ENCODE results near the gene HES5. TPM values are rescaled to one million over a fixed set of nuclear protein-coding genes. Genes with fewer than 3 reads are reported as not detected.

Gene HES5
- total and polyA plus RNA-seq, 2 of the 13 experiments (the other 11 are each of a cell fraction or from before 2014, with no cell fraction given) = not detected

GRCh38 chr1:2489615-2490014 lies 40.4 kb downstream of the HES5 start:
- FAIRE-seq (no peak), ATAC-seq (no peak), DNase-seq (ENCODE audit: low spot score) (no peak)
- H3K27ac ChIP-seq (ENCODE audit: extremely low read length, insufficient read depth, low read length) = no peak overlapping the region
- no peak overlapping the region for H3K4me2 ChIP-seq (ENCODE audit: low read depth, low read length)
- in situ Hi-C loops (cut with HindIII; ENCODE audit: extremely low pct_ligation_motif_present, low pct_unique_long_range_greater_than_20kb) (no loop called here), intact Hi-C loops (cut with micrococcal nuclease; ENCODE audit: unreplicated experiment) (no loop called here)
- H3K36me3 ChIP-seq (replicated peaks in 1 of 2; ENCODE audit: control insufficient read depth in 1 of 2, insufficient read depth in 2 of 2, low read length in 2 of 2) = no peaks in the 10 kb centered on the region
- no peak overlapping the region for H3K9ac ChIP-seq (ENCODE audit: insufficient read depth, low read depth, low read length)
- no peak overlapping the region for H2AFZ ChIP-seq (ENCODE audit: low read length)
- TF ChIP-seq CBX2 (IDR thresholded peaks at IDR 0.05; ENCODE audit: low read depth, low read length) (no peak), CBX2 (CRISPR knock-in tag; IDR thresholded peaks at IDR 0.05; ENCODE audit: low read depth) (no peak), ZNF609 (CRISPR knock-in tag; IDR thresholded peaks at IDR 0.05; ENCODE audit: borderline replicate concordance) (no peak)
- H3K9me3 ChIP-seq (ENCODE audit: low read length) = peaks cover 8% of the 10 kb centered on the region; the same call in 1 of the 2 replicates
- H3K27me3 ChIP-seq (ENCODE audit: control insufficient read depth in 1 of 2, insufficient read depth in 2 of 2, low read length in 2 of 2) = peaks cover 33 to 51% of the 10 kb centered on the region in 2 experiments
- peaks cover 7% of the 10 kb centered on the region; the same call in 1 of the 2 replicates for H3K4me1 ChIP-seq (ENCODE audit: insufficient read depth, low read length)
- BruUV-seq (replicated peaks) = no TSS peak
- no peaks in the 10 kb centered on the region for H3K79me2 ChIP-seq (ENCODE audit: insufficient read depth, low read length)
- WGBS (ENCODE audit: low lambda C conversion rate) = 36% methylated on average over 9 of the region's 14 CpGs
- POLR2A ChIA-PET = no interaction called here
- no peak overlapping the region for H3K4me3 ChIP-seq (replicated peaks in 1 of 3; ENCODE audit: insufficient read depth in 1 of 3, low read depth in 2 of 3, low read length in 3 of 3)
- CTCF ChIA-PET (ENCODE audit: low intra/inter-chr PET ratio, low total read pairs) = no interaction called here
- no peaks in the 10 kb centered on the region for H4K20me1 ChIP-seq (ENCODE audit: insufficient read depth, low read length)

GRCh38 chr1:2488688-2489087 lies 41.4 kb downstream of the HES5 start:
- Histone ChIP-seq H2AFZ (ENCODE audit: low read length) (no peak overlapping the region), H3K27me3 (ENCODE audit: control insufficient read depth in 1 of 2, insufficient read depth in 2 of 2, low read length in 2 of 2) (peaks cover 27 to 44% of the 10 kb centered on the region in 2 experiments), H3K4me1 (ENCODE audit: insufficient read depth, low read length) (no peaks in the 10 kb centered on the region), H3K9me3 (ENCODE audit: low read length) (peaks cover 8% of the 10 kb centered on the region; the same call in 1 of the 2 replicates), H3K36me3 (replicated peaks in 1 of 2; ENCODE audit: control insufficient read depth in 1 of 2, insufficient read depth in 2 of 2, low read length in 2 of 2) (no peaks in the 10 kb centered on the region), H3K4me2 (ENCODE audit: low read depth, low read length) (no peak overlapping the region), H4K20me1 (ENCODE audit: insufficient read depth, low read length) (no peaks in the 10 kb centered on the region), H3K4me3 (replicated peaks in 1 of 3; ENCODE audit: insufficient read depth in 1 of 3, low read depth in 2 of 3, low read length in 3 of 3) (no peak overlapping the region), H3K79me2 (ENCODE audit: insufficient read depth, low read length) (no peaks in the 10 kb centered on the region), H3K9ac (ENCODE audit: insufficient read depth, low read depth, low read length) (no peak overlapping the region), H3K27ac (ENCODE audit: extremely low read length, insufficient read depth, low read length) (no peak overlapping the region)
- intact Hi-C loops (cut with micrococcal nuclease; ENCODE audit: unreplicated experiment) (no loop called here), in situ Hi-C loops (cut with HindIII; ENCODE audit: extremely low pct_ligation_motif_present, low pct_unique_long_range_greater_than_20kb) (no loop called here)
- no TSS peak for BruUV-seq (replicated peaks)
- ATAC-seq (no peak), FAIRE-seq (no peak), DNase-seq (ENCODE audit: low spot score) (no peak)
- 3% methylated on average over 2 of the region's 2 CpGs for WGBS (ENCODE audit: low lambda C conversion rate)
- TF ChIP-seq ZNF770 (CRISPR knock-in tag; IDR thresholded peaks at IDR 0.05) = no peak
- CTCF ChIA-PET (ENCODE audit: low intra/inter-chr PET ratio, low total read pairs) = no interaction called here
- POLR2A ChIA-PET = interaction anchor here (1.4 kb wide), 1 partner anchor 57 kb away, joined by 3 read pairs; no protein-coding TSS in a partner anchor

All from HepG2 (cell line).